ENCODE measurements around the gene ADGRE3. TPM values are rescaled to one million over a fixed set of nuclear protein-coding genes. Genes with fewer than 3 reads are reported as not detected.

Gene ADGRE3
- total and polyA plus RNA-seq, 2 donors: 0.09 to 0.33 TPM

DNA sequence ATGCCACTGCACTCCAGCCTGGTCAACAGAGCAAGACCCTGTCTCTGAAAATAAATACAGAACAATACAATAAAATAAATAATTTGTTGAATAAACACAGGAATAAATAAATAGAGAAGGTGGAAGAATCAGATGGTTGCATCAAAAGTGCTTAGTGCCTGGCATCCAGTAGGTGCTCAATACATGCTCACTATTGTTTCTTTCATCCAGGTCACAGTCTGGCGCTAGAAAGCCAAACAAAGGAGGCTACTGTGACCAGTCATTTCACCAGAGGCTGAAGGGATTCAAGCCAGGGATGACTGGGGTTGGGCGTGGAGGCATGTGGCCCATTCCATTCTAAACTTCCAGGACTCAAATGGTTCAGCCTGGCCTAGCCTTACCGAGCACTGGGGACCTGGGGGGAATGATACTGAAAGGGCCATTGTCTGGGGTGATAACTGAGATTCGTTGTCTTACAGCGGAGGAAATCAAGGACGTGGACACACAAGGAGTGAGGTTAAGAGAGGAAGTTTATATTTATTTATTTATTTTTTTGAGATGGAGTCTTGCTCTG is 99.1 kb downstream of the ADGRE3 start:
- DNase-seq (ENCODE audit: low read depth in 6 of 9, low spot score in 9 of 9): no peak
- Histone ChIP-seq H3K4me3 (ENCODE audit: low read length in 2 of 2) (no peak overlapping the region), H3K27ac (ENCODE audit: low read depth in 1 of 2, low read length in 1 of 2) (no peak overlapping the region), H3K9me3 (ENCODE audit: control insufficient read depth in 2 of 2, insufficient read depth in 1 of 2, low read length in 1 of 2) (no peaks in the 10 kb centered on the region), H3K4me1 (ENCODE audit: control insufficient read depth in 2 of 2, insufficient read depth in 2 of 2, low read length in 2 of 2) (peaks cover 5 to 15% of the 10 kb centered on the region in 2 donors), H3K27me3 (ENCODE audit: control insufficient read depth in 2 of 2, insufficient read depth in 1 of 2, low read length in 1 of 2) (no peaks in the 10 kb centered on the region), H3K36me3 (ENCODE audit: control insufficient read depth in 2 of 2, insufficient read depth in 2 of 2, low read length in 1 of 2) (no peaks in the 10 kb centered on the region)
- 97% methylated on average over 6 of the region's 6 CpGs for WGBS

GRCh38 chr19:14571695-14572490 is 102.8 kb downstream of the ADGRE3 start, which contains the start of gene NDUFB7:
NDUFB7 (minus strand) TSS chr19:14572066; CDS start chr19:14572000, 66 bp downstream.
- peak; percentile 71 to 93 (median 82) for DNase-seq (ENCODE audit: low read depth in 6 of 9, low spot score in 9 of 9)
- H3K27me3 ChIP-seq (ENCODE audit: control insufficient read depth in 2 of 2, insufficient read depth in 1 of 2, low read length in 1 of 2): no peaks in the 10 kb centered on the region
- peaks cover 6 to 13% of the 10 kb centered on the region in 2 donors for H3K36me3 ChIP-seq (ENCODE audit: control insufficient read depth in 2 of 2, insufficient read depth in 2 of 2, low read length in 1 of 2)
- no peaks in the 10 kb centered on the region for H3K9me3 ChIP-seq (ENCODE audit: control insufficient read depth in 2 of 2, insufficient read depth in 1 of 2, low read length in 1 of 2)
- H3K4me3 ChIP-seq (ENCODE audit: low read length in 2 of 2): peak within 1 kb of the TSS; percentile 84 to 99
- WGBS: 2% methylated on average over 40 of the region's 40 CpGs
- peak within 1 kb of the TSS; percentile 89 to 90 for H3K27ac ChIP-seq (ENCODE audit: low read depth in 1 of 2, low read length in 1 of 2)
- peaks cover 5 to 16% of the 10 kb centered on the region in 2 donors for H3K4me1 ChIP-seq (ENCODE audit: control insufficient read depth in 2 of 2, insufficient read depth in 2 of 2, low read length in 2 of 2)

- no peak for DNase-seq (ENCODE audit: low read depth in 6 of 9, low spot score in 9 of 9)
- 58% methylated on average over 22 of the region's 22 CpGs for WGBS
- Histone ChIP-seq H3K27ac (ENCODE audit: low read depth in 1 of 2, low read length in 1 of 2) (peak overlapping the region in 1 of 2 donors; percentile 90), H3K27me3 (ENCODE audit: control insufficient read depth in 2 of 2, insufficient read depth in 1 of 2, low read length in 1 of 2) (no peaks in the 10 kb centered on the region), H3K4me1 (ENCODE audit: control insufficient read depth in 2 of 2, insufficient read depth in 2 of 2, low read length in 2 of 2) (peaks cover 5 to 16% of the 10 kb centered on the region in 2 donors), H3K36me3 (ENCODE audit: control insufficient read depth in 2 of 2, insufficient read depth in 2 of 2, low read length in 1 of 2) (peaks cover 11 to 16% of the 10 kb centered on the region in 2 donors), H3K4me3 (ENCODE audit: low read length in 2 of 2) (peak overlapping the region; percentile 84 to 99), H3K9me3 (ENCODE audit: control insufficient read depth in 2 of 2, insufficient read depth in 1 of 2, low read length in 1 of 2) (no peaks in the 10 kb centered on the region)
Measured at GRCh38 chr19:14570864-14571527, 103.6 kb downstream of the ADGRE3 start.

Other genes with a start within 250 kb of the ADGRE3 start
- gene PKN1, start 241.5 kb downstream of the ADGRE3 start, total RNA-seq: 64.6 TPM
- 86.4 TPM for gene PKN1, start 241.5 kb downstream of the ADGRE3 start, polyA plus RNA-seq
- not detected for gene PTGER1, start 199.5 kb downstream of the ADGRE3 start, total RNA-seq
- gene PTGER1, start 199.5 kb downstream of the ADGRE3 start, polyA plus RNA-seq: 0.11 TPM
- gene GIPC1, start 178.7 kb downstream of the ADGRE3 start, total RNA-seq: 63.1 TPM
- gene GIPC1, start 178.7 kb downstream of the ADGRE3 start, polyA plus RNA-seq: 58.5 TPM
- 70.7 TPM for gene DNAJB1, start 156.4 kb downstream of the ADGRE3 start, total RNA-seq
- gene DNAJB1, start 156.4 kb downstream of the ADGRE3 start, polyA plus RNA-seq: 65.0 TPM
- 51.3 TPM for gene TECR, start 145.2 kb downstream of the ADGRE3 start, total RNA-seq
- gene TECR, start 145.2 kb downstream of the ADGRE3 start, polyA plus RNA-seq: 143 TPM
- gene NDUFB7, start 102.8 kb downstream of the ADGRE3 start, total RNA-seq: 255 TPM
- gene NDUFB7, start 102.8 kb downstream of the ADGRE3 start, polyA plus RNA-seq: 216 TPM
- gene CLEC17A, start 91.8 kb downstream of the ADGRE3 start, total RNA-seq: 1.2 TPM
- gene CLEC17A, start 91.8 kb downstream of the ADGRE3 start, polyA plus RNA-seq: 2.3 TPM
- gene ZNF333, start 15.2 kb upstream of the ADGRE3 start, total RNA-seq: 6.8 TPM
- gene ZNF333, start 15.2 kb upstream of the ADGRE3 start, polyA plus RNA-seq: 14.5 TPM
- gene ADGRE2, start 103.7 kb upstream of the ADGRE3 start, total RNA-seq: 1.2 TPM
- gene ADGRE2, start 103.7 kb upstream of the ADGRE3 start, polyA plus RNA-seq: 3.4 TPM
- gene OR7A5, start 160.3 kb upstream of the ADGRE3 start, total RNA-seq: not detected
- 0.16 TPM for gene OR7A5, start 160.3 kb upstream of the ADGRE3 start, polyA plus RNA-seq
- gene OR7C1, start 160.3 kb upstream of the ADGRE3 start, total RNA-seq: not detected
- gene OR7C1, start 160.3 kb upstream of the ADGRE3 start, polyA plus RNA-seq: 0.11 TPM
- gene OR7A10, start 174.1 kb upstream of the ADGRE3 start, total RNA-seq: not detected
- gene OR7A10, start 174.1 kb upstream of the ADGRE3 start, polyA plus RNA-seq: not detected
- gene OR7A17, start 211.3 kb upstream of the ADGRE3 start, total RNA-seq: not detected
- not detected for gene OR7A17, start 211.3 kb upstream of the ADGRE3 start, polyA plus RNA-seq